Femur (tissue), 1 donor: ENCODE data around the gene ACTG1.

Source experiments
- DNase-seq: peaks from one replicate; pipeline ENCODE4 v3.0.0-alpha.2; 2017

The ACTG1 gene

GRCh38 chr17:81515530-81516041 is 3.0 kb upstream of the ACTG1 start:
- DNase-seq, result peak; percentile 29

GRCh38 chr17:81514739-81515529 is 2.3 kb upstream of the ACTG1 start:
- DNase-seq, result peak; percentile 82

GRCh38 chr17:81514489-81514738 is 1.8 kb upstream of the ACTG1 start:
- DNase-seq, result no peak

GRCh38 chr17:81513753-81514488 is 1.3 kb upstream of the ACTG1 start:
- DNase-seq, result peak; percentile 79

GRCh38 chr17:81513372-81513752 is 763 bp upstream of the ACTG1 start:
- peak; percentile 74 for DNase-seq

- no peak for DNase-seq
Measured at GRCh38 chr17:81511804-81512561, 616 bp downstream of the ACTG1 start.

- DNase-seq, result no peak
Measured at GRCh38 chr17:81511554-81511803, 1.1 kb downstream of the ACTG1 start.

- peak; percentile 37 for DNase-seq
Measured at GRCh38 chr17:81510785-81511553, 1.6 kb downstream of the ACTG1 start.

- peak; percentile 18 for DNase-seq
Measured at GRCh38 chr17:81509972-81510784, 2.4 kb downstream of the ACTG1 start.

- DNase-seq, result peak; percentile 17
Measured at GRCh38 chr17:81509207-81509971, 3.2 kb downstream of the ACTG1 start.

GRCh38 chr17:81508639-81509206 is 3.9 kb downstream of the ACTG1 start:
- peak; percentile 21 for DNase-seq

- no peak for DNase-seq
Measured at GRCh38 chr17:81503619-81504018, 9.0 kb downstream of the ACTG1 start.

- DNase-seq, result peak; percentile 16
Measured at GRCh38 chr17:81502471-81503017, 10.1 kb downstream of the ACTG1 start.

- peak; percentile 15 for DNase-seq
Measured at GRCh38 chr17:81500047-81500446, 12.6 kb downstream of the ACTG1 start.

GRCh38 chr17:81499601-81499970 is 13.0 kb downstream of the ACTG1 start:
- no peak for DNase-seq

GRCh38 chr17:81498953-81499600 is 13.5 kb downstream of the ACTG1 start:
- DNase-seq, result peak; percentile 24

- DNase-seq, result peak; percentile 55
Measured at GRCh38 chr17:81494626-81495377, 17.8 kb downstream of the ACTG1 start.

GRCh38 chr17:81493198-81494038 is 19.2 kb downstream of the ACTG1 start:
- peak; percentile 15 for DNase-seq
